Naive thymus-derived CD4-positive, alpha-beta T cell (primary cell): ENCODE results near the gene DDX28. TPM values are rescaled to one million over a fixed set of nuclear protein-coding genes. Genes with fewer than 3 reads are reported as not detected.
A peak's percentile ranks its signal among the peaks of the same experiment; 100 is the strongest.

Experiments
- ATAC-seq: fragments of 150-1000 bp; cut with Tn5 transposase; 2 replicates; pipeline ENCODE4 v1.10.0; 2021; ENCODE audit warnings: mild to moderate bottlenecking, moderate library complexity
- CTCF ChIA-PET: fragments of 350-600 bp; sonication (Branson Sonifier 250); formaldehyde crosslinking; loops from one replicate; lab custom pipeline; 2021; ENCODE audit warnings: antibody characterized with exemption; lab: Charles Lee
- POLR2A ChIA-PET: fragments of 350-600 bp; sonication (Branson Sonifier 250); formaldehyde crosslinking; loops from one replicate; lab custom pipeline; 2021; ENCODE audit warnings: antibody characterized with exemption, inconsistent platforms; lab: Charles Lee
- DNase-seq, 9 donors: peaks; one replicate each; pipeline versions ENCODE4 v3.0.0 to v3.0.0-alpha.2; 2020 to 2022; ENCODE audit warnings: mixed read lengths in 1 of 9
- H3K27ac ChIP-seq: one replicate; pipeline ENCODE4 v1.7.0; 2013; ENCODE audit warnings: mild to moderate bottlenecking, low read depth, low read length, moderate library complexity
- H3K27me3 ChIP-seq, 2 donors: one replicate each; pipeline ENCODE4 v1.7.0; 2013; ENCODE audit warnings: low read length in 2 of 2, mild to moderate bottlenecking in 2 of 2, moderate library complexity in 2 of 2; ENCODE audit not compliant: control insufficient read depth in 2 of 2, insufficient read depth in 2 of 2
- H3K36me3 ChIP-seq, 3 experiments: 1 replicate in 2 of 3; 2 replicates in 1 of 3; pipeline ENCODE4 v1.7.0; 2013; ENCODE audit warnings: low read length in 3 of 3, mild to moderate bottlenecking in 3 of 3, moderate library complexity in 1 of 3; ENCODE audit not compliant: insufficient read depth in 3 of 3, control insufficient read depth in 2 of 3
- H3K4me1 ChIP-seq, 2 donors: one replicate each; pipeline ENCODE4 v1.7.0; 2013; ENCODE audit warnings: low read length in 2 of 2, mild to moderate bottlenecking in 2 of 2, moderate library complexity in 1 of 2; ENCODE audit not compliant: control insufficient read depth in 2 of 2, insufficient read depth in 2 of 2
- H3K4me3 ChIP-seq: 2 replicates; pipeline ENCODE4 v1.7.0; 2013; ENCODE audit warnings: mild to moderate bottlenecking, low read length
- H3K9me3 ChIP-seq, 3 experiments: 1 replicate in 2 of 3; 2 replicates in 1 of 3; pipeline ENCODE4 v1.7.0; 2013; ENCODE audit warnings: low read length in 3 of 3; ENCODE audit not compliant: control insufficient read depth in 2 of 3
- H3K27ac Mint-ChIP-seq, 9 donors: one replicate each; pipeline ENCODE4 v1.8.0; 2020 to 2022; ENCODE audit warnings: mixed read lengths in 9 of 9, mild to moderate bottlenecking in 8 of 9, moderate library complexity in 5 of 9, inconsistent platforms in 2 of 9
- H3K27me3 Mint-ChIP-seq, 5 donors: one replicate each; pipeline ENCODE4 v1.8.0; 2021 to 2022; ENCODE audit warnings: mixed read lengths in 5 of 5, mild to moderate bottlenecking in 1 of 5
- H3K36me3 Mint-ChIP-seq, 5 donors: one replicate each; pipeline ENCODE4 v1.8.0; 2020 to 2022; ENCODE audit warnings: mixed read lengths in 5 of 5, mild to moderate bottlenecking in 3 of 5, inconsistent platforms in 1 of 5
- H3K4me1 Mint-ChIP-seq, 7 donors: one replicate each; pipeline ENCODE4 v1.8.0; 2020 to 2022; ENCODE audit warnings: mixed read lengths in 7 of 7, mild to moderate bottlenecking in 3 of 7, inconsistent platforms in 1 of 7
- H3K4me3 Mint-ChIP-seq, 10 donors: one replicate each; pipeline ENCODE4 v1.8.0; 2020 to 2022; ENCODE audit warnings: mild to moderate bottlenecking in 10 of 10, mixed read lengths in 10 of 10, moderate library complexity in 6 of 10, inconsistent platforms in 2 of 10
- H3K9me3 Mint-ChIP-seq, 11 donors: one replicate each; pipeline ENCODE4 v1.8.0; 2020 to 2022; ENCODE audit warnings: mixed read lengths in 11 of 11, mild to moderate bottlenecking in 4 of 11, inconsistent platforms in 1 of 11, moderate library complexity in 1 of 11
- intact Hi-C, 2 donors: fragments of 100-400 bp; cut with micrococcal nuclease; formaldehyde crosslinking; loops; one replicate each; pipeline ENCODE4 v1.15.1; 2023
- polyA plus RNA-seq, 2 donors: library from polyadenylated mRNA; unstranded; fragments of 300-500 nt; fragmentation: Illumina TruSeq; gene quantifications; one replicate each; pipeline ENCODE4 v1.2.3, GENCODE V29; 2021
- total RNA-seq, 6 experiments: library from RNA in 5 of 6; stranded (reverse) in 5 of 6; gene quantifications; 1 replicate in 5 of 6; 2 replicates in 1 of 6; pipeline ENCODE4 v1.2.3 and lab custom pipeline; 2021 to 2026

Gene DDX28
- total and polyA plus RNA-seq, 7 experiments from 2014 or later, result 15.5 to 67.7 (median 19.5) TPM

DNA sequence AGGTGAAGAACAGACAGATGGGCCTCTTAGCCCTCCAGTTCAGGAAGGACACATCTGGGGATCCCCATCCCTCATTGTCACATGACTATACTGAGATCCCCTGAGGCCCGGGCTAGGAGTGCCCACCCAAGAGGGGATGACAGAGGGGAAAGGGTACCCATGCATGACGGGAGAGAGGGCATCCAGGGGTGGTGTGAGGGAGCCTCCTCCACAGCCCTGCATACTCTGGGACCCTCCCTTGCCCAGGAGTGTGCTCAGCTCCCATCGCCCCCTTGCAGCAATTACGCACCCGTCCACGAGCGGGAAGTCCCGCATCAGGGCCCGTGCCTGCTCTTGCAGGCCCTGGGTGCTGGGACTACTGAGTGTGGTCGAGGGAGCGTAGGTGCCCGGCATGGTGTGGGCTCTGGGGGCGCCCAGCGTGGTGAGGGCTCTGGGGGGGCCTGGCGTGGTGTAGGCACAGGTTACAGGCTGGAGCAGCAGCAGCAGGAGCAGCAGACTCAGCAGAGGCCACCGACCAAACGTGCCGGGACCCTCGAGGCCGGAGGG is 30.3 kb downstream of the DDX28 start:
- no peak overlapping the region for H3K4me3 ChIP-seq
- H3K9me3 ChIP-seq, result no peaks in the 10 kb centered on the region
- peak overlapping the region; percentile 82 to 99 (median 97) for H3K27ac Mint-ChIP-seq
- no peak for ATAC-seq
- H3K4me1 ChIP-seq, result peaks cover 8 to 22% of the 10 kb centered on the region in 2 donors
- H3K9me3 Mint-ChIP-seq, result no peaks in the 10 kb centered on the region
- H3K4me3 Mint-ChIP-seq, result peak overlapping the region in 9 of 10 donors; percentile 14 to 94 (median 91)
- POLR2A ChIA-PET, result interaction anchor here (1.2 to 20.6 kb wide), 4 partner anchors 9 to 41 kb away, joined by 3 to 422 read pairs (median 11); partner anchors contain the start of genes DDX28, DPEP2NB and DUS2
- H3K36me3 Mint-ChIP-seq, result peaks cover 0 to 17% (median 0%) of the 10 kb centered on the region in 5 donors
- H3K36me3 ChIP-seq, result peaks cover 0 to 13% (median 0%) of the 10 kb centered on the region in 3 experiments
- intact Hi-C loops, result loop anchor here (1.0 to 2.0 kb wide), 10 partner anchors 9 to 471 kb away; partner anchors contain the start of genes DDX28 (in 2 of the 2), DUS2 (in 2 of the 2) and SLC12A4 (in 1 of the 2)
- peak overlapping the region; percentile 87 for H3K27ac ChIP-seq
- H3K4me1 Mint-ChIP-seq, result peaks cover 17 to 49% (median 37%) of the 10 kb centered on the region in 7 donors
- H3K27me3 Mint-ChIP-seq, result no peaks in the 10 kb centered on the region
- no peaks in the 10 kb centered on the region for H3K27me3 ChIP-seq
- CTCF ChIA-PET, result interaction anchor here (0.6 to 4.5 kb wide), 7 partner anchors 10 to 231 kb away, joined by 3 to 24 read pairs (median 3); partner anchors contain the start of genes DDX28 and DUS2
- DNase-seq, result peak in 1 of 9 donors; percentile 28

DNA sequence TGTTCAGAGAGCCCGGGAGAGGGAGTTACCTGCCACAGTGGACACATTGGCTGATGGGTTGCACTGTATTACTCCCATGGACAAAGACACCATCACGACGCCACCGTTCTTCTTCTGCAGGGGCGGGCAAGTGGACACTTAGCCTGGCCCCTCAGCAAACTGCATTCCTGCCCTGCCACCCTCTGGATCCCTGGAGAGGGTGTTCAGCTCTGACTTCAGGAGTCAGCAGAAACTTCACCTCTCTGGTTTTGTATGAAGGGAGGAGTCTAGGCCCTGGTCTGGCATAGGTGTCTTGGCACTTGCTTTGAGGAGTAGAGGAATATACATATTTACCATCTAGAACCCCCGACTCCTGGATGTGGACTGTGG is 33.0 kb downstream of the DDX28 start:
- Histone ChIP-seq H3K9me3 (no peaks in the 10 kb centered on the region), H3K36me3 (peaks cover 0 to 13% (median 0%) of the 10 kb centered on the region in 3 experiments), H3K4me3 (no peak overlapping the region), H3K27me3 (no peaks in the 10 kb centered on the region), H3K4me1 (peaks cover 8 to 20% of the 10 kb centered on the region in 2 donors), H3K27ac (no peak overlapping the region)
- no peaks in the 10 kb centered on the region for H3K9me3 Mint-ChIP-seq
- DNase-seq (no peak), ATAC-seq (no peak)
- ChIA-PET CTCF (interaction anchor here (0.6 to 4.5 kb wide), 5 partner anchors 15 to 105 kb away, joined by 3 to 24 read pairs (median 4); partner anchors contain the start of genes DDX28 and DUS2), POLR2A (interaction anchor here (0.6 to 20.6 kb wide), 5 partner anchors 9 to 50 kb away, joined by 4 to 422 read pairs (median 7); partner anchors contain the start of genes DDX28, DPEP2, DPEP2NB and DUS2)
- no peaks in the 10 kb centered on the region for H3K27me3 Mint-ChIP-seq
- intact Hi-C loops, result no loop called here
- H3K27ac Mint-ChIP-seq, result peak overlapping the region in 7 of 9 donors; percentile 30 to 81 (median 52)
- H3K4me1 Mint-ChIP-seq, result peaks cover 13 to 37% (median 23%) of the 10 kb centered on the region in 7 donors
- no peak overlapping the region for H3K4me3 Mint-ChIP-seq
- H3K36me3 Mint-ChIP-seq, result peaks cover 0 to 6% (median 0%) of the 10 kb centered on the region in 5 donors

DNA sequence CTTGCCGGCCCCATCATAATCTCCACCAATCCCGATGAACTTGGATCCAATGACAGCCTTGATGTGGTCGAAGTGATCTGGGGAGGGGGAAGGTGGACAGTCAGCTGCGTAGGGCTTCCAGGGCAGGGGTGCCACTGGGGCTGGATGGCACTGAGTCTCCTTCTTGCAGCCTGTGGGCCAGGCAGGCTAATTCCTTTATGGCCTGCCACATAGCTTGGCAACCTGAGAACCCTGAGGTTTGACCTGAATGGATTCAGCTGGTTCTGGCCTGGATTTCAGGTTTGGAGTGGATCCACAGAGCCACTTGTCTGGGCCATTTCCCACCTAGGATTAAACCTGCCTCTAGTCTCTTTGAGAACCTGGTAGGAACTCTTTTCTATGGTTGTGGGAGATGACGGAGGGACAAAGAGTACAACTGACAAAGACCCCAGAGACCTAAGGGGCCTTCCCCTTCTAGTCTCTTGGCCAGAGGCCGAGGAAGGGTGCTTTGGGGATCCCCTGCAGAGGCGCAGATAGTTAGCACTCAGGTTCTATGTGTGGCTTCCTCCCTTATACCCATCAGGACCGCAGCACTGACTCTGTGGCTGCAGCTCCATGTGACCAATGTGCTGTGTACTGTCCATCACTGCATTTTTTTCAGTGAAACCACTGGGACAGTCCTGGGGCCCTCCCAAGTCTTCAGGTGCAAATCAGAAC is 33.6 kb downstream of the DDX28 start:
- ChIA-PET CTCF (interaction anchor here (0.6 to 4.5 kb wide), 5 partner anchors 16 to 104 kb away, joined by 3 to 24 read pairs (median 4); partner anchors contain the start of genes DDX28 and DUS2), POLR2A (interaction anchor here (0.6 to 20.6 kb wide), 9 partner anchors 10 to 282 kb away, joined by 3 to 422 read pairs (median 4); partner anchors contain the start of genes DDX28, DPEP2, DPEP2NB and DUS2)
- Mint-ChIP-seq H3K4me1 (peaks cover 17 to 37% (median 23%) of the 10 kb centered on the region in 7 donors), H3K4me3 (no peak overlapping the region), H3K27me3 (no peaks in the 10 kb centered on the region), H3K27ac (peak overlapping the region in 7 of 9 donors; percentile 14 to 81 (median 52)), H3K9me3 (no peaks in the 10 kb centered on the region), H3K36me3 (peaks cover 0 to 6% (median 0%) of the 10 kb centered on the region in 5 donors)
- Histone ChIP-seq H3K9me3 (no peaks in the 10 kb centered on the region), H3K4me1 (peaks cover 12 to 25% of the 10 kb centered on the region in 2 donors), H3K4me3 (no peak overlapping the region), H3K36me3 (peaks cover 0 to 13% (median 0%) of the 10 kb centered on the region in 3 experiments), H3K27me3 (no peaks in the 10 kb centered on the region), H3K27ac (no peak overlapping the region)
- intact Hi-C loops, result no loop called here
- DNase-seq (no peak), ATAC-seq (no peak)

DNA sequence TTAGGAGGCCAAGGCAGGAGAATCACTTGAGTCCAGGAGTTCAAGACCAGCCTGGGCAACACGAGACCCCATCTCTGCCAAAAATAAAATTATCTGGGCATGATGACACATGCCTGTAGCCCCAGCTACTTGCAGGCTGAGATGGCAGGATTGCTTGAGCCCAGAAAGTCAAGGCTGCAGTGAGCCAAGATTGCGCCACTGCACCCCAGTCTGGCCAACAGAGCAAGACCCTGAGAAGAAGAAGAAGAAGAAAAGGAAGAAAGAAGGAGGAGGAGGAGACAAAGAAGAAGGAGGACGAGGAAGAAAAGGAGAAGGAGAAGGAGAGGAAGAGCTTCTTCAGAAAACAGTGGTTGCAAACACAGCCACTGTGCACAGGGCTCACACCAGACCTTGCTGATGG is 34.4 kb downstream of the DDX28 start:
- intact Hi-C loops, result no loop called here
- Histone ChIP-seq H3K27me3 (no peaks in the 10 kb centered on the region), H3K4me1 (peaks cover 10 to 28% of the 10 kb centered on the region in 2 donors), H3K27ac (no peak overlapping the region), H3K9me3 (no peaks in the 10 kb centered on the region), H3K4me3 (no peak overlapping the region), H3K36me3 (peaks cover 0 to 13% (median 0%) of the 10 kb centered on the region in 3 experiments)
- no peaks in the 10 kb centered on the region for H3K27me3 Mint-ChIP-seq
- ChIA-PET POLR2A (interaction anchor here (1.0 to 20.6 kb wide), 9 partner anchors 10 to 283 kb away, joined by 3 to 422 read pairs (median 3); partner anchors contain the start of genes DDX28, DPEP2, DPEP2NB and DUS2), CTCF (interaction anchor here (0.7 to 4.5 kb wide), 6 partner anchors 10 to 103 kb away, joined by 3 to 24 read pairs (median 4); partner anchors contain the start of genes DDX28, DPEP2 and DUS2)
- no peak for DNase-seq
- no peak overlapping the region for H3K4me3 Mint-ChIP-seq
- H3K27ac Mint-ChIP-seq, result peak overlapping the region in 8 of 9 donors; percentile 38 to 96 (median 74)
- peaks cover 0 to 4% (median 0%) of the 10 kb centered on the region in 5 donors for H3K36me3 Mint-ChIP-seq
- H3K9me3 Mint-ChIP-seq, result no peaks in the 10 kb centered on the region
- no peak for ATAC-seq
- H3K4me1 Mint-ChIP-seq, result peaks cover 21 to 41% (median 26%) of the 10 kb centered on the region in 7 donors

DNA sequence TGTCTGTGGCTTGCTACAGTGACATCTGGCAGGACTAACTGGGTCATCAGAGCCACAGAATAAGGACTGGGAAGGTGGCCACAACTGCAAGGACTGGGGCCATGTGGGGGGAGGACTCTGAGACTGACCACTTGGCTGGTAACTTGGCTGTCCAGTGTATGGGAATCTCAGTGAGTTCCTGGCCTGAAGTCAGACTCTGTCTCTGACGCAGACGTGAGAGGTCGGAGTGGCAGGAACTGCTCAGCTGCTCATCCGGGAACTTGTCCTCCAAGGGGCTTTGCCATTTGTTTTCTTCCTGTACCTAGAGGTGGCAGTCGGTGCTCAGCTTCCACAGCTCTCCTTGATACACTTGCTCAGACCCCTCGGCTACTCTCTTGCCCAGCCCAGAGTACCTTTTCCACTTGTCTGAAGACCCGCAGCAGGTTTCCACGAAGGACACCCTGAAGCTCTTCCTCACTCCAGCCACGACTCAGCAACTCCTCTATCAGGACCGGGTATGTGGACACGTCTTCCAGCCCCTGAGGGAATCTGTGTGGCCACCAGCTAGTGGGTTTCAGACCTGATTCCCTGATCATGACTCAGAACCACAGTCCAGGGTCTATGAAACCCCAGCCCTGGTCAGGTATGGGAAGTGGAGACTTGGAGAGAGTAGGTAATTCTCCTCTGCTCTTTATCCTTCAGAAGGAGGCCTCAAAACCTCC is 35.4 kb downstream of the DDX28 start:
- Histone ChIP-seq H3K9me3 (no peaks in the 10 kb centered on the region), H3K4me3 (no peak overlapping the region), H3K27ac (peak overlapping the region; percentile 39), H3K4me1 (peaks cover 9 to 30% of the 10 kb centered on the region in 2 donors), H3K27me3 (no peaks in the 10 kb centered on the region), H3K36me3 (peaks cover 0 to 13% (median 0%) of the 10 kb centered on the region in 3 experiments)
- ATAC-seq (no peak), DNase-seq (no peak)
- no peaks in the 10 kb centered on the region for H3K9me3 Mint-ChIP-seq
- peak overlapping the region in 8 of 9 donors; percentile 70 to 91 (median 85) for H3K27ac Mint-ChIP-seq
- ChIA-PET CTCF (interaction anchor here (1.1 to 1.4 kb wide), 4 partner anchors 11 to 180 kb away, joined by 3 to 5 read pairs (median 4); partner anchors contain the start of gene DPEP2), POLR2A (interaction anchor here (0.5 to 5.7 kb wide), 11 partner anchors 11 to 95 kb away, joined by 3 to 29 read pairs (median 4); partner anchors contain the start of genes DDX28, DPEP2, DUS2 and PSKH1)
- H3K27me3 Mint-ChIP-seq, result no peaks in the 10 kb centered on the region
- H3K4me3 Mint-ChIP-seq, result no peak overlapping the region
- H3K4me1 Mint-ChIP-seq, result peaks cover 27 to 45% (median 32%) of the 10 kb centered on the region in 7 donors
- intact Hi-C loops, result no loop called here
- peaks cover 0 to 4% (median 0%) of the 10 kb centered on the region in 5 donors for H3K36me3 Mint-ChIP-seq
